Tibial nerve (tissue), 4 donors: ENCODE data around the gene RELN.

Experiments used
- EP300 ChIP-seq, 2 donors: sonication (generic); formaldehyde crosslinking; IDR thresholded peaks; one replicate each; pipeline ENCODE4 v1.6.1; 2017; ENCODE audit warnings: antibody characterized with exemption in 2 of 2, mild to moderate bottlenecking in 1 of 2
- POLR2A ChIP-seq, 2 donors: fragments of 450-650 bp; IDR thresholded peaks; one replicate each; pipeline ENCODE4 v1.6.1; 2017; ENCODE audit warnings: antibody characterized with exemption in 2 of 2, mild to moderate bottlenecking in 2 of 2, moderate library complexity in 2 of 2
- TF ChIP-seq, protein P1 (sequence below), 5 experiments: fragments of 200-600 bp in 3 of 5; fragments of 450-650 bp in 2 of 5; sonication (generic) in 3 of 5; IDR thresholded peaks; one replicate each; pipeline ENCODE4 v1.5.1; 2016 to 2019; ENCODE audit warnings: antibody characterized with exemption in 5 of 5, mild to moderate bottlenecking in 3 of 5, moderate library complexity in 2 of 5

DNA sequence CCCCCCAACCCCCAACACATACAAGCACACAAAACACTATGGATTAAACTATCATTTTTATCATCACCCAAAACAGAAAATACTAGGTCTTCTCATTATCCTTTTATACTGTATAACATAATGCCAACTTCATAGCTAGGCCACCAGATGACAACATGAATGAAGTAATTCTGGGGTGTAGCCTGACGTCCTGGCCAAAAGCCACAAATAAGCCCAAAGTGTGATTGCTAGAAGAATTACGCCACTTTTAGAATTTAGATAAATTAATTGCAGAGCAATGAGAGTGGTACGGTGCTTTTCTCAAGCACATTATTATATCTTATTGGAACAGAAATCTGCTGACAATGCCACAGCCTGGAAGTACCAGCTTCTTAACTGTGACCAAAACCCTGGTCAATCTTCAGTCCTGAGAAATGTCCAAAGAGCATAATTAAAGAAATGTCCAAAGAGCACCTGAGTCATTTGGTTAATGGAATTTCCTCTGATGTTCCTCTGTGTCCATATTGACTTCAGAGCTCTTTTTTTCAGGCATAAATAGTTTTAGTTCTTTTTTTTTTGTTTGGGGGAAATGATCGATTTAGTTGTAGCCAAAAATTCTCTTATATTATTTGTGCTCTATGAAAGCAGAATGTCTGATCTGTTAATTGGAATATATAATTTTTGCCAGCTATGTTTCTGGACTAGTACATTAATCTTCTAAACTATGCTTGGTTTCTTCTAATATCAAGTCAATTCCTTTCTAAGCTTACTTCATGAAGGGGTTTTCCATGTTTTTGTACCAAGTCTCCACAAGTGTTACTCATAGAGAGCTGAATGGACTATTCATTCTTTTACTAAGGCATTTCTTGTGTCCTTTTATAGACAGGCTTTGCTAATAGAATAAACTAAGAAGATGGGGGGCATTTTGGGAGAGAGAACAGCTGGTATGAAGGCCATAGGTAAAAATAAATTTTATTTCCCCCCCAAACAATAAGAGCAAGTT lies 310.0 kb downstream of the RELN start:
- TF ChIP-seq, protein P1, sequence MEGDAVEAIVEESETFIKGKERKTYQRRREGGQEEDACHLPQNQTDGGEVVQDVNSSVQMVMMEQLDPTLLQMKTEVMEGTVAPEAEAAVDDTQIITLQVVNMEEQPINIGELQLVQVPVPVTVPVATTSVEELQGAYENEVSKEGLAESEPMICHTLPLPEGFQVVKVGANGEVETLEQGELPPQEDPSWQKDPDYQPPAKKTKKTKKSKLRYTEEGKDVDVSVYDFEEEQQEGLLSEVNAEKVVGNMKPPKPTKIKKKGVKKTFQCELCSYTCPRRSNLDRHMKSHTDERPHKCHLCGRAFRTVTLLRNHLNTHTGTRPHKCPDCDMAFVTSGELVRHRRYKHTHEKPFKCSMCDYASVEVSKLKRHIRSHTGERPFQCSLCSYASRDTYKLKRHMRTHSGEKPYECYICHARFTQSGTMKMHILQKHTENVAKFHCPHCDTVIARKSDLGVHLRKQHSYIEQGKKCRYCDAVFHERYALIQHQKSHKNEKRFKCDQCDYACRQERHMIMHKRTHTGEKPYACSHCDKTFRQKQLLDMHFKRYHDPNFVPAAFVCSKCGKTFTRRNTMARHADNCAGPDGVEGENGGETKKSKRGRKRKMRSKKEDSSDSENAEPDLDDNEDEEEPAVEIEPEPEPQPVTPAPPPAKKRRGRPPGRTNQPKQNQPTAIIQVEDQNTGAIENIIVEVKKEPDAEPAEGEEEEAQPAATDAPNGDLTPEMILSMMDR (IDR thresholded peaks at IDR 0.05): no peak
- TF ChIP-seq POLR2A (IDR thresholded peaks at IDR 0.05): no peak
- no peak for TF ChIP-seq EP300 (IDR thresholded peaks at IDR 0.05)
